Neural cell (in vitro differentiated cells): ENCODE measurements around the gene ADAMTS6. TPM values are rescaled to one million over a fixed set of nuclear protein-coding genes. Genes with fewer than 3 reads are reported as not detected.

Experiments used
- H2AFZ ChIP-seq: fragments of 200-600, 300-800 bp; sonication (generic), shearing (Covaris generic); 2 replicates; pipeline ENCODE4 v1.6.0; 2014; ENCODE audit warnings: low read depth, mild to moderate bottlenecking, antibody characterized with exemption, low read length, moderate library complexity
- H3F3A ChIP-seq: fragments of 200-600 bp; shearing (Covaris generic); 2 replicates; pipeline ENCODE4 v1.6.1; 2016; ENCODE audit warnings: mild to moderate bottlenecking, moderate library complexity, mixed read lengths, antibody characterized with exemption, low read length; ENCODE audit not compliant: insufficient read depth, poor library complexity, severe bottlenecking
- H3K27ac ChIP-seq: fragments of 200-600, 300-800 bp; sonication (generic), shearing (Covaris generic); 2 replicates; pipeline ENCODE4 v1.5.1; 2014; ENCODE audit warnings: mild to moderate bottlenecking, low read length, moderate library complexity
- H3K27me3 ChIP-seq: fragments of 300-800, 200-600 bp; sonication (generic), shearing (Covaris generic); 2 replicates; pipeline ENCODE4 v1.6.0; 2014; ENCODE audit warnings: mild to moderate bottlenecking, low read depth, low read length, moderate library complexity; ENCODE audit not compliant: insufficient read depth
- H3K36me3 ChIP-seq: fragments of 300-800, 200-600 bp; sonication (generic), shearing (Covaris generic); 2 replicates; pipeline ENCODE4 v1.5.1; 2014; ENCODE audit warnings: mild to moderate bottlenecking, antibody characterized with exemption, low read length, moderate library complexity; ENCODE audit not compliant: insufficient read depth
- H3K4me2 ChIP-seq: fragments of 300-800, 200-600 bp; sonication (generic), shearing (Covaris generic); 2 replicates; pipeline ENCODE4 v1.6.0; 2014; ENCODE audit warnings: mild to moderate bottlenecking, low read length
- H3K4me3 ChIP-seq: fragments of 300-800, 200-600 bp; sonication (generic), shearing (Covaris generic); 2 replicates; pipeline ENCODE4 v1.5.1; 2014; ENCODE audit warnings: mild to moderate bottlenecking, low read length, moderate library complexity
- H3K79me2 ChIP-seq: fragments of 200-600 bp; shearing (Covaris generic); replicated peaks from 2 replicates; pipeline ENCODE4 v1.6.0; 2014; ENCODE audit warnings: mild to moderate bottlenecking, low read length, moderate library complexity; ENCODE audit not compliant: insufficient read depth
- H3K9ac ChIP-seq: fragments of 300-800, 200-600 bp; sonication (generic), shearing (Covaris generic); 2 replicates; pipeline ENCODE4 v1.6.1; 2016; ENCODE audit warnings: mild to moderate bottlenecking, low read length, mixed read lengths
- H3K9me2 ChIP-seq: fragments of 200-600 bp; shearing (Covaris generic); 2 replicates; pipeline ENCODE4 v1.6.1; 2016; ENCODE audit warnings: mild to moderate bottlenecking, low read length, mixed read lengths; ENCODE audit not compliant: insufficient read depth
- H3K9me3 ChIP-seq: fragments of 200-600, 300-800 bp; sonication (generic), shearing (Covaris generic); 2 replicates; pipeline ENCODE4 v1.6.1; 2016; ENCODE audit warnings: mild to moderate bottlenecking, mixed run types, low read length, moderate library complexity, mixed read lengths
- H4K20me1 ChIP-seq: fragments of 200-600 bp; shearing (Covaris generic); 2 replicates; pipeline ENCODE4 v1.6.1; 2016; ENCODE audit warnings: mild to moderate bottlenecking, mixed run types; ENCODE audit not compliant: insufficient read depth
- EP300 ChIP-seq: fragments of 450-650 bp; conservative IDR thresholded peaks from 2 replicates; pipeline ENCODE4 v1.6.1; 2014; ENCODE audit warnings: antibody characterized with exemption, mild to moderate bottlenecking, moderate library complexity; ENCODE audit not compliant: poor library complexity, severe bottlenecking
- EZH2 ChIP-seq: fragments of 200-600, 300-800 bp; shearing (Covaris generic), sonication (generic); IDR thresholded peaks from 2 replicates; pipeline ENCODE4 v1.6.1; 2014; ENCODE audit warnings: antibody characterized with exemption, low read length, borderline replicate concordance, mild to moderate bottlenecking; ENCODE audit not compliant: insufficient read depth, poor library complexity, severe bottlenecking
- MXI1 ChIP-seq: fragments of 450-650 bp; conservative IDR thresholded peaks from 2 replicates; pipeline ENCODE4 v1.6.1; 2014; ENCODE audit warnings: antibody characterized with exemption, mild to moderate bottlenecking; ENCODE audit not compliant: poor library complexity, severe bottlenecking
- POLR2AphosphoS5 ChIP-seq: IDR thresholded peaks from 2 replicates; pipeline ENCODE4 v1.6.1; 2012
- RAD21 ChIP-seq: fragments of 450-650 bp; conservative IDR thresholded peaks from 2 replicates; pipeline ENCODE4 v1.6.1; 2014; ENCODE audit warnings: antibody characterized with exemption, mild to moderate bottlenecking, moderate library complexity
- SMC3 ChIP-seq: fragments of 450-650 bp; conservative IDR thresholded peaks from 2 replicates; pipeline ENCODE4 v1.6.1; 2014; ENCODE audit warnings: antibody characterized with exemption, mild to moderate bottlenecking, moderate library complexity; ENCODE audit not compliant: poor library complexity
- TAF1 ChIP-seq: IDR thresholded peaks from 2 replicates; pipeline ENCODE4 v1.6.1; 2012; ENCODE audit warnings: low read depth
- polyA plus RNA-seq: library from polyadenylated mRNA; depleted of rRNA; stranded (reverse); fragments of >200 nt; gene quantifications from 2 replicates; pipeline ENCODE4 v1.2.3, GENCODE V29; 2014
- TF ChIP-seq, protein P1 (sequence below): IDR thresholded peaks from 2 replicates; pipeline ENCODE4 v1.6.1; 2012; ENCODE audit warnings: borderline replicate concordance
- TF ChIP-seq, protein P2 (sequence below): fragments of 450-650 bp; IDR thresholded peaks from 2 replicates; pipeline ENCODE4 v1.5.1; 2014; ENCODE audit warnings: antibody characterized with exemption, mild to moderate bottlenecking, moderate library complexity; ENCODE audit not compliant: poor library complexity, severe bottlenecking

ADAMTS6 gene
- polyA plus RNA-seq, 1 donor from 2014 or later = 0.58 TPM

DNA sequence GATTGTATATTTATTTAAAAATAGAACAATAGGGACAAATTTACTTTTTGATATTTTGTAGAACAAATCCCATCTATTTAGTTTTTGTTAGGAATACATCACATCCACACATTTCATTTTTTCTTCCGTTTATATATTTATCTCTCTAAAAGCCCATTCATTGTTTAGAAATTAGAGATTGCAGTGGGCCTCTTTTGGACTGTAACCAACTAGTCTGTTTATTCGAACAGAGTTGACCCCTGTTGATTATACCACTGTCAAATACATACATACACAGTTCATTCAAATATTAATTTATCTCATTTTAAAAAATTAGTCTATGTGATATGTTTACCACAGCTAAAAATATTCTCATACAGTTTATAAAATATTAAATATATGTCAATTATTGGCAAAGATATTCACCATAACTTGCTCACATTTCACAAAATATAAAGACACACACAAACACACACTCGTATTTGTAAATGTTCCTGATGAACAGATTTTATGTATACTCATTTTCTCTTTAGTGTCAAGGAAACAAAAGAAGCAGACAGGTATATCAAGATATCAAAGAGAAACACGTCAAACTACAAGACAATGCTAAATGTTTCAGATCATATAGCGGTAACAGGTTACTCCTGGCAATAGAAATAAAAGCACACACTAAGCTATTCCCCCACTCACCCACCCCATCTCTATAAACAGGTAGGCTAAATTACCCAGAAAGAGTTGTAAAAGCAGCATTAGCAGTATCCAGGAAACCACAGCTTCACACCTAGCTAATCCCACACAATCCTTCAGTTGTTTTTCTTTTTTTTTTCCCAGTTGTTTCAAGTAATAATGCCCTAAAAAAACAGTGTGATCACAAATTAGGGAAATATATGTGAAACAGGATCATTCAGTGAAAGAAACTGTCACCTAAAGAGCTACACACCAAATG, 283.9 kb downstream of the ADAMTS6 start:
- peak; percentile 91 for TF ChIP-seq EP300
- TF ChIP-seq EZH2 = no peak
- TF ChIP-seq SMC3 = no peak
- TF ChIP-seq, protein P1, sequence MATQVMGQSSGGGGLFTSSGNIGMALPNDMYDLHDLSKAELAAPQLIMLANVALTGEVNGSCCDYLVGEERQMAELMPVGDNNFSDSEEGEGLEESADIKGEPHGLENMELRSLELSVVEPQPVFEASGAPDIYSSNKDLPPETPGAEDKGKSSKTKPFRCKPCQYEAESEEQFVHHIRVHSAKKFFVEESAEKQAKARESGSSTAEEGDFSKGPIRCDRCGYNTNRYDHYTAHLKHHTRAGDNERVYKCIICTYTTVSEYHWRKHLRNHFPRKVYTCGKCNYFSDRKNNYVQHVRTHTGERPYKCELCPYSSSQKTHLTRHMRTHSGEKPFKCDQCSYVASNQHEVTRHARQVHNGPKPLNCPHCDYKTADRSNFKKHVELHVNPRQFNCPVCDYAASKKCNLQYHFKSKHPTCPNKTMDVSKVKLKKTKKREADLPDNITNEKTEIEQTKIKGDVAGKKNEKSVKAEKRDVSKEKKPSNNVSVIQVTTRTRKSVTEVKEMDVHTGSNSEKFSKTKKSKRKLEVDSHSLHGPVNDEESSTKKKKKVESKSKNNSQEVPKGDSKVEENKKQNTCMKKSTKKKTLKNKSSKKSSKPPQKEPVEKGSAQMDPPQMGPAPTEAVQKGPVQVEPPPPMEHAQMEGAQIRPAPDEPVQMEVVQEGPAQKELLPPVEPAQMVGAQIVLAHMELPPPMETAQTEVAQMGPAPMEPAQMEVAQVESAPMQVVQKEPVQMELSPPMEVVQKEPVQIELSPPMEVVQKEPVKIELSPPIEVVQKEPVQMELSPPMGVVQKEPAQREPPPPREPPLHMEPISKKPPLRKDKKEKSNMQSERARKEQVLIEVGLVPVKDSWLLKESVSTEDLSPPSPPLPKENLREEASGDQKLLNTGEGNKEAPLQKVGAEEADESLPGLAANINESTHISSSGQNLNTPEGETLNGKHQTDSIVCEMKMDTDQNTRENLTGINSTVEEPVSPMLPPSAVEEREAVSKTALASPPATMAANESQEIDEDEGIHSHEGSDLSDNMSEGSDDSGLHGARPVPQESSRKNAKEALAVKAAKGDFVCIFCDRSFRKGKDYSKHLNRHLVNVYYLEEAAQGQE = no peak
- no peak for TF ChIP-seq RAD21
- peak; percentile 76 for TF ChIP-seq POLR2AphosphoS5
- TF ChIP-seq, protein P2, sequence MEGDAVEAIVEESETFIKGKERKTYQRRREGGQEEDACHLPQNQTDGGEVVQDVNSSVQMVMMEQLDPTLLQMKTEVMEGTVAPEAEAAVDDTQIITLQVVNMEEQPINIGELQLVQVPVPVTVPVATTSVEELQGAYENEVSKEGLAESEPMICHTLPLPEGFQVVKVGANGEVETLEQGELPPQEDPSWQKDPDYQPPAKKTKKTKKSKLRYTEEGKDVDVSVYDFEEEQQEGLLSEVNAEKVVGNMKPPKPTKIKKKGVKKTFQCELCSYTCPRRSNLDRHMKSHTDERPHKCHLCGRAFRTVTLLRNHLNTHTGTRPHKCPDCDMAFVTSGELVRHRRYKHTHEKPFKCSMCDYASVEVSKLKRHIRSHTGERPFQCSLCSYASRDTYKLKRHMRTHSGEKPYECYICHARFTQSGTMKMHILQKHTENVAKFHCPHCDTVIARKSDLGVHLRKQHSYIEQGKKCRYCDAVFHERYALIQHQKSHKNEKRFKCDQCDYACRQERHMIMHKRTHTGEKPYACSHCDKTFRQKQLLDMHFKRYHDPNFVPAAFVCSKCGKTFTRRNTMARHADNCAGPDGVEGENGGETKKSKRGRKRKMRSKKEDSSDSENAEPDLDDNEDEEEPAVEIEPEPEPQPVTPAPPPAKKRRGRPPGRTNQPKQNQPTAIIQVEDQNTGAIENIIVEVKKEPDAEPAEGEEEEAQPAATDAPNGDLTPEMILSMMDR = no peak
- TF ChIP-seq MXI1 = no peak
- TF ChIP-seq TAF1 = no peak
- no peaks in the 10 kb centered on the region for H3K9me2 ChIP-seq

DNA sequence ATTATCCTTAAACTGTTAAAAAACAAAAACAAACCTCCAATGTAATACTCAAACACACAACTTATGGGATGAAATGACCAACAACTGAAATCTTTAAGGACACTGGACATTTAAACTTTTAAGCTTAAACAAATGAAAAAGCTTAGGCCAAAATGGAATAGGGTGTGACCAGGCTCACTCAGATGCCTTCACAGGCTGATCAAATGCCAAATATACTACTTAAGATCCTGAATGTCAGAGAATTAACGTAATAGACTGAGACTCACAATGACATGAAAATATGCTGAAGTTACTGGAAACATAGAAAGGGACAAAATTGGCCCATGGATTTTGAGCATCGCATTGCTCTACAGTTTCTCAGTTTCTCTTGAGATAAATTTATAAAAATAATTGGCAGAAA, 286.8 kb downstream of the ADAMTS6 start:
- no peak overlapping the region for H3K9ac ChIP-seq
- H2AFZ ChIP-seq = no peak overlapping the region
- H4K20me1 ChIP-seq = no peaks in the 10 kb centered on the region
- H3K9me3 ChIP-seq = no peaks in the 10 kb centered on the region
- no peak overlapping the region for H3K27ac ChIP-seq
- no peaks in the 10 kb centered on the region for H3K79me2 ChIP-seq
- TF ChIP-seq TAF1 (no peak), SMC3 (no peak), MXI1 (no peak), EP300 (no peak), POLR2AphosphoS5 (no peak), EZH2 (no peak), RAD21 (no peak)
- TF ChIP-seq, protein P2 = no peak
- TF ChIP-seq, protein P1 = no peak
- no peaks in the 10 kb centered on the region for H3K36me3 ChIP-seq
- no peaks in the 10 kb centered on the region for H3K9me2 ChIP-seq
- no peak overlapping the region for H3K4me2 ChIP-seq
- no peaks in the 10 kb centered on the region for H3F3A ChIP-seq
- H3K27me3 ChIP-seq = no peaks in the 10 kb centered on the region
- no peak overlapping the region for H3K4me3 ChIP-seq

More for the DNA sequence above, 283.9 kb downstream of the ADAMTS6 start:
- no peaks in the 10 kb centered on the region for H3K79me2 ChIP-seq
- H3K27me3 ChIP-seq = no peaks in the 10 kb centered on the region
- no peaks in the 10 kb centered on the region for H4K20me1 ChIP-seq
- H3F3A ChIP-seq = no peaks in the 10 kb centered on the region
- H3K9ac ChIP-seq = no peak overlapping the region
- no peak overlapping the region for H3K27ac ChIP-seq
- peak overlapping the region; percentile 7 for H3K4me2 ChIP-seq
- no peak overlapping the region for H3K4me3 ChIP-seq
- H2AFZ ChIP-seq = no peak overlapping the region
- no peaks in the 10 kb centered on the region for H3K36me3 ChIP-seq
- H3K9me3 ChIP-seq = no peaks in the 10 kb centered on the region
